ENCODE results near the gene NSD2. TPM values are rescaled to one million over a fixed set of nuclear protein-coding genes. Genes with fewer than 3 reads are reported as not detected.

Gene NSD2
- total RNA-seq, 1 donor from 2014 or later: 43.4 TPM

DNA sequence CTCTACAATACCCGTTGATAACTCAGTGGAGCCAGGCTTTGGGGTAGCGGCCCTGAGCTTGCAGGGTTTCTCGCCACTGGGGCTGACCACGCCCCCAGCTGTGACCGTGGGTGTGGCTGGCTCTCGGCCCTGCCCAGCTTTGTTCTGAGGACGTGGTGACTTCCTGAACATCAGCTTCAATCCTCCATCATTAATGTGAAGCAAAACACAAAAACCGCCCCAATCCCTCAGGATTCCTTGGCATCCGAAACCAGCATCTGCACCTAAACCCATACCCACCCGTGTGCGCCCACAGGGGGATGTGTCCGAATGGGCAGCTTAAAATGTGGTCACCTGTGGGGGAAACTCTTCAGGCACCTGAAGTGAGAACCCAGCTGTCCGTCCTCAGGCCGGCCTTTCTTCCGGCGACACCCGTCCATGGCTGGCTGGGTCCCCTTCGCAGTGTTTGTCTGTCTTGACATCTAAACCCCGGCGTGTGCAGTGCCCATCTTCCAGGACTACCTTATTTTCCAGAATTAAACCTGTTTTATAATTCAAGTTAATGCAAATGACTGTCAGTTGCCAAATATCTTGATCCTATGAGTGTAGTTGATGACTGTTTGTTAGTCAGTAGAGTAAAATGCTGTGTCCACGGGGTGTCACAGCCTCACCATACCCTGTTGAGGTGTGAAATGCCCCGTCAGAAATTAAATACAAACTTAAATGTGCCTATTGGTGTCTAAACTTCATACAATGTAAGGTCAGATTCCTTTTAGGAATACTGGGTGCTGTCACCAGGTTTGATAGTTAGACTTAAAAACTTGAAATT is 110.3 kb downstream of the NSD2 start:
- DNase-seq (ENCODE audit: low read depth) (no peak), FAIRE-seq (no peak)
- TF ChIP-seq CTCF (IDR thresholded peaks at IDR 0.05; ENCODE audit: insufficient read depth, low read length, severe bottlenecking): no peak
- Histone ChIP-seq H3K27me3 (ENCODE audit: control insufficient read depth, insufficient read depth, low read length) (no peaks in the 10 kb centered on the region), H3K4me3 (ENCODE audit: low read depth, low read length) (no peak overlapping the region), H3K36me3 (ENCODE audit: control insufficient read depth, insufficient read depth, low read length) (peaks cover 18% of the 10 kb centered on the region)

- no peak overlapping the region for H3K4me3 ChIP-seq (ENCODE audit: low read depth, low read length)
- FAIRE-seq (no peak), DNase-seq (ENCODE audit: low read depth) (no peak)
- no peaks in the 10 kb centered on the region for H3K27me3 ChIP-seq (ENCODE audit: control insufficient read depth, insufficient read depth, low read length)
- no peak for TF ChIP-seq CTCF (IDR thresholded peaks at IDR 0.05; ENCODE audit: insufficient read depth, low read length, severe bottlenecking)
- peaks cover 20% of the 10 kb centered on the region for H3K36me3 ChIP-seq (ENCODE audit: control insufficient read depth, insufficient read depth, low read length)
These were observed 111.2 kb downstream of the NSD2 start for GRCh38 chr4:1982124-1983052.

GRCh38 chr4:1983053-1983845 is 112.1 kb downstream of the NSD2 start:
- FAIRE-seq: no peak
- no peak overlapping the region for H3K4me3 ChIP-seq (ENCODE audit: low read depth, low read length)

GRCh38 chr4:1983846-1984405 is 112.7 kb downstream of the NSD2 start:
- Histone ChIP-seq H3K27me3 (ENCODE audit: control insufficient read depth, insufficient read depth, low read length) (no peaks in the 10 kb centered on the region), H3K36me3 (ENCODE audit: control insufficient read depth, insufficient read depth, low read length) (peaks cover 18% of the 10 kb centered on the region), H3K4me3 (ENCODE audit: low read depth, low read length) (no peak overlapping the region)
- no peak for TF ChIP-seq CTCF (IDR thresholded peaks at IDR 0.05; ENCODE audit: insufficient read depth, low read length, severe bottlenecking)
- FAIRE-seq (no peak), DNase-seq (ENCODE audit: low read depth) (no peak)

More at GRCh38 chr4:1983053-1983845, 112.1 kb downstream of the NSD2 start:
- TF ChIP-seq CTCF (IDR thresholded peaks at IDR 0.05; ENCODE audit: insufficient read depth, low read length, severe bottlenecking): no peak
- Histone ChIP-seq H3K27me3 (ENCODE audit: control insufficient read depth, insufficient read depth, low read length) (no peaks in the 10 kb centered on the region), H3K36me3 (ENCODE audit: control insufficient read depth, insufficient read depth, low read length) (peaks cover 20% of the 10 kb centered on the region)
- no peak for DNase-seq (ENCODE audit: low read depth)

DNA sequence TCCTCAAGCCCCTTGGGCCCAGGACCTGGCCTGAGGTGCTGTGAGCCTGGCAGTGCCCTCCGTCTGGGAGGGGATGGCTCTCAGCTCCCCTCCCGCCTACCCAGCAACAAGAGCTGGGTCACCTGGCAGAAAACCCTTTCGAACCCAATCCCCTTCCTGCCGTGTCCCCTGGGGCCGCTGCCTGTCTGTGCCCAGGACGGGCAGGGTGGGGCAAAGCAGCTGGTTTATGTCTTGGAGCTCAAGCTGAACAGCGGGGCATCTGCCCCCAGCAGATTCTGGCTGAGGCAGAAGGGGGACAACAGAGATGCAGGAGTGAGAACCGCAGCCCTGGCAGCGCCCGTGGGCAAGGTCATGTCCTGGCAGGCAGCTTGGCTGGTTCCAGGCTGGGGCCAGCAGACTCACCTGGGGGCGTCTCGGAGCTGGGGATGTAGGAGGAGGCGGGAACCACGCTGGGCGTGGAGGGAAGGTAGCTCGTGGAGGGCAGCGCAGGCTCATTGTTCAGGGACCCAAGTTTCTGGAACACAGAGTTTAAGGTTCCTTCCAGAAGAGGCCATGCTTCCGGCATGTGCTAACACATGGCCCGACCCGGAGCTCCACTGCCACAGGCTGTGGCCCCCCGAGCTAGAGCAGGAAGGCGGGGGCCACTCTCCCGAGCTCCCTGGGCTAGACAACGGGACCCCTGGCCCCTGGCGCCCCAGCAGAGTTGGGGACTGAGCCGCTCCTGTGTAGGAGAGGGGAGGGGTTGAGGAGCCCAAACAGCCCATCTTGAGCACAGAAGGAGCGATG is 113.4 kb downstream of the NSD2 start:
- no peak for TF ChIP-seq CTCF (IDR thresholded peaks at IDR 0.05; ENCODE audit: insufficient read depth, low read length, severe bottlenecking)
- H3K4me3 ChIP-seq (ENCODE audit: low read depth, low read length): no peak overlapping the region
- no peak for DNase-seq (ENCODE audit: low read depth)
- H3K27me3 ChIP-seq (ENCODE audit: control insufficient read depth, insufficient read depth, low read length): no peaks in the 10 kb centered on the region
- FAIRE-seq: no peak
- H3K36me3 ChIP-seq (ENCODE audit: control insufficient read depth, insufficient read depth, low read length): peaks cover 20% of the 10 kb centered on the region

Data from bronchial epithelial cell (primary cell).